Endothelial cell (in vitro differentiated cells): ENCODE measurements around the gene SLC19A1. TPM values are rescaled to one million over a fixed set of nuclear protein-coding genes. Genes with fewer than 3 reads are reported as not detected.
"Not testable (repeated sequence)": the region's sequence is repeated elsewhere in the genome, so short reads cannot be mapped to it uniquely, and the experiment has no call there.

Experiments
- DNase-seq: peaks from one replicate; pipeline ENCODE4 v3.0.0; 2021; ENCODE audit warnings: low spot score
- H3K27ac Mint-ChIP-seq: one replicate; pipeline ENCODE4 v1.8.0; 2021; ENCODE audit warnings: mixed read lengths, inconsistent platforms; ENCODE audit not compliant: unreplicated experiment
- H3K27me3 Mint-ChIP-seq: one replicate; pipeline ENCODE4 v1.8.0; 2021; ENCODE audit warnings: mild to moderate bottlenecking, moderate library complexity, mixed read lengths, inconsistent platforms; ENCODE audit not compliant: unreplicated experiment
- H3K36me3 Mint-ChIP-seq: one replicate; pipeline ENCODE4 v1.8.0; 2021; ENCODE audit warnings: mild to moderate bottlenecking, low read depth, mixed read lengths, inconsistent platforms; ENCODE audit not compliant: unreplicated experiment
- H3K4me1 Mint-ChIP-seq: one replicate; pipeline ENCODE4 v1.8.0; 2021; ENCODE audit warnings: mild to moderate bottlenecking, mixed read lengths, inconsistent platforms; ENCODE audit not compliant: unreplicated experiment
- H3K4me3 Mint-ChIP-seq: one replicate; pipeline ENCODE4 v1.8.0; 2021; ENCODE audit warnings: mild to moderate bottlenecking, mixed read lengths, inconsistent platforms; ENCODE audit not compliant: unreplicated experiment
- H3K9me3 Mint-ChIP-seq: one replicate; pipeline ENCODE4 v1.8.0; 2021; ENCODE audit warnings: mixed read lengths, inconsistent platforms; ENCODE audit not compliant: unreplicated experiment
- CTCF ChIP-seq: fragments of 200-600 bp; sonication (generic); IDR thresholded peaks from one replicate; pipeline ENCODE4 v1.5.0; 2021; ENCODE audit warnings: antibody characterized with exemption; ENCODE audit not compliant: unreplicated experiment
- total RNA-seq: library from RNA; stranded (reverse); fragmentation: NEBNext Ultra II Directional; extraction: Animal tissue kit (Norgen Biotek cat#: 25700); gene quantifications from one replicate; pipeline ENCODE4 v1.2.1, GENCODE V29; 2021; ENCODE audit not compliant: unreplicated experiment

Gene SLC19A1
- total RNA-seq, 1 donor from 2014 or later, result 27.1 TPM

GRCh38 chr21:45506241-45506817, 35.9 kb downstream of the SLC19A1 start:
- Mint-ChIP-seq H3K27me3 (peaks cover 6% of the 10 kb centered on the region), H3K9me3 (no peaks in the 10 kb centered on the region), H3K4me3 (no peak overlapping the region), H3K27ac (no peak overlapping the region), H3K36me3 (no peaks in the 10 kb centered on the region), H3K4me1 (no peaks in the 10 kb centered on the region)
- no peak for DNase-seq
- TF ChIP-seq CTCF, result no peak

- Mint-ChIP-seq H3K9me3 (no peaks in the 10 kb centered on the region), H3K27ac (no peak overlapping the region), H3K36me3 (no peaks in the 10 kb centered on the region), H3K4me1 (no peaks in the 10 kb centered on the region), H3K4me3 (no peak overlapping the region), H3K27me3 (peaks cover 6% of the 10 kb centered on the region)
- DNase-seq, result no peak
- TF ChIP-seq CTCF, result no peak
Observed at GRCh38 chr21:45505416-45506021, 36.7 kb downstream of the SLC19A1 start.

- Mint-ChIP-seq H3K27ac (no peak overlapping the region), H3K4me3 (no peak overlapping the region), H3K36me3 (no peaks in the 10 kb centered on the region), H3K4me1 (no peaks in the 10 kb centered on the region), H3K9me3 (no peaks in the 10 kb centered on the region), H3K27me3 (peaks cover 8% of the 10 kb centered on the region)
- TF ChIP-seq CTCF, result no peak
- DNase-seq, result no peak
Observed at GRCh38 chr21:45504516-45505415, 37.5 kb downstream of the SLC19A1 start.

GRCh38 chr21:45504021-45504515, 38.2 kb downstream of the SLC19A1 start:
- no peak overlapping the region for H3K27ac Mint-ChIP-seq
- no peaks in the 10 kb centered on the region for H3K36me3 Mint-ChIP-seq
- no peaks in the 10 kb centered on the region for H3K4me1 Mint-ChIP-seq
- no peak for TF ChIP-seq CTCF
- peaks cover 8% of the 10 kb centered on the region for H3K27me3 Mint-ChIP-seq
- H3K9me3 Mint-ChIP-seq, result no peaks in the 10 kb centered on the region
- no peak overlapping the region for H3K4me3 Mint-ChIP-seq
- DNase-seq, result no peak

- H3K27me3 Mint-ChIP-seq, DNase-seq, H3K36me3 Mint-ChIP-seq, H3K9me3 Mint-ChIP-seq, H3K4me1 Mint-ChIP-seq, H3K4me3 Mint-ChIP-seq, H3K27ac Mint-ChIP-seq: not testable (repeated sequence)
Observed at GRCh38 chr21:45503226-45503625, 39.0 kb downstream of the SLC19A1 start.
